Measurements from ENCODE around the gene NSMCE4A. TPM values are rescaled to one million over a fixed set of nuclear protein-coding genes. Genes with fewer than 3 reads are reported as not detected.

The NSMCE4A gene
- total and polyA plus RNA-seq, 9 of the 15 experiments (the other 6 are each of a cell fraction or from before 2014, with no cell fraction given): 8.4 to 88.5 (median 46.4) TPM

DNA sequence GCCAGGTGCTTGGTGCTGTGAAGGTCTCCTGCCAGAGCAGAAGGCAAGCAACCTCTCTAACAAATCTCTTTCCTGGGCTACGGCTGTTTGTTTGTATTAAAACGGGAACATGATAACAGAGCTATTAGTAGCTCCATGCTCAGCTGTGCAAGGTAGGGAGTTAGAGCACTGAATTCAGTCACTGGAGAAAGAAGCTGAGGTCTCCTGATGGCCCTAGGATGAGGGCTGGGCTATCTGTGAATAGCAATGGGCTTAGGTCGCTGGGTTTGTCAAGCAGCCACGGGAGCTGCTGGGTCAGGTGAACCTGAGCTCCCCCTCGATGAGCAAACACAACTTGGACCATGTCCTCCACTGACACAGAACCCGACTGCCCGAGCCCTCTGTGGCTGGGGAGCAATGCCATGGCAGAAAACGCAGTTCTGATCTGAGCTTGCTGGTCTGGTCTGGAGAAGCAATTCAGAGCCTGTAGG, 38.3 kb upstream of the NSMCE4A start (continued):
- TF ChIP-seq, protein P1, sequence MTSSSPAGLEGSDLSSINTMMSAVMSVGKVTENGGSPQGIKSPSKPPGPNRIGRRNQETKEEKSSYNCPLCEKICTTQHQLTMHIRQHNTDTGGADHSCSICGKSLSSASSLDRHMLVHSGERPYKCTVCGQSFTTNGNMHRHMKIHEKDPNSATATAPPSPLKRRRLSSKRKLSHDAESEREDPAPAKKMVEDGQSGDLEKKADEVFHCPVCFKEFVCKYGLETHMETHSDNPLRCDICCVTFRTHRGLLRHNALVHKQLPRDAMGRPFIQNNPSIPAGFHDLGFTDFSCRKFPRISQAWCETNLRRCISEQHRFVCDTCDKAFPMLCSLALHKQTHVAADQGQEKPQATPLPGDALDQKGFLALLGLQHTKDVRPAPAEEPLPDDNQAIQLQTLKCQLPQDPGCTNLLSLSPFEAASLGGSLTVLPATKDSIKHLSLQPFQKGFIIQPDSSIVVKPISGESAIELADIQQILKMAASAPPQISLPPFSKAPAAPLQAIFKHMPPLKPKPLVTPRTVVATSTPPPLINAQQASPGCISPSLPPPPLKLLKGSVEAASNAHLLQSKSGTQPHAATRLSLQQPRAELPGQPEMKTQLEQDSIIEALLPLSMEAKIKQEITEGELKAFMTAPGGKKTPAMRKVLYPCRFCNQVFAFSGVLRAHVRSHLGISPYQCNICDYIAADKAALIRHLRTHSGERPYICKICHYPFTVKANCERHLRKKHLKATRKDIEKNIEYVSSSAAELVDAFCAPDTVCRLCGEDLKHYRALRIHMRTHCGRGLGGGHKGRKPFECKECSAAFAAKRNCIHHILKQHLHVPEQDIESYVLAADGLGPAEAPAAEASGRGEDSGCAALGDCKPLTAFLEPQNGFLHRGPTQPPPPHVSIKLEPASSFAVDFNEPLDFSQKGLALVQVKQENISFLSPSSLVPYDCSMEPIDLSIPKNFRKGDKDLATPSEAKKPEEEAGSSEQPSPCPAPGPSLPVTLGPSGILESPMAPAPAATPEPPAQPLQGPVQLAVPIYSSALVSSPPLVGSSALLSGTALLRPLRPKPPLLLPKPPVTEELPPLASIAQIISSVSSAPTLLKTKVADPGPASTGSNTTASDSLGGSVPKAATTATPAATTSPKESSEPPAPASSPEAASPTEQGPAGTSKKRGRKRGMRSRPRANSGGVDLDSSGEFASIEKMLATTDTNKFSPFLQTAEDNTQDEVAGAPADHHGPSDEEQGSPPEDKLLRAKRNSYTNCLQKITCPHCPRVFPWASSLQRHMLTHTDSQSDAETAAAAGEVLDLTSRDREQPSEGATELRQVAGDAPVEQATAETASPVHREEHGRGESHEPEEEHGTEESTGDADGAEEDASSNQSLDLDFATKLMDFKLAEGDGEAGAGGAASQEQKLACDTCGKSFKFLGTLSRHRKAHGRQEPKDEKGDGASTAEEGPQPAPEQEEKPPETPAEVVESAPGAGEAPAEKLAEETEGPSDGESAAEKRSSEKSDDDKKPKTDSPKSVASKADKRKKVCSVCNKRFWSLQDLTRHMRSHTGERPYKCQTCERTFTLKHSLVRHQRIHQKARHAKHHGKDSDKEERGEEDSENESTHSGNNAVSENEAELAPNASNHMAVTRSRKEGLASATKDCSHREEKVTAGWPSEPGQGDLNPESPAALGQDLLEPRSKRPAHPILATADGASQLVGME (CRISPR knock-in tag; IDR thresholded peaks at IDR 0.05): no peak
- TF ChIP-seq GABPB1 (CRISPR knock-in tag; IDR thresholded peaks at IDR 0.05) (no peak), SAP30 (IDR thresholded peaks at IDR 0.05; ENCODE audit: borderline replicate concordance, insufficient read depth, low read depth, low read length, poor library complexity, severe bottlenecking) (no peak)

GRCh38 chr10:122012731-122013130, 37.7 kb upstream of the NSMCE4A start:
- intact Hi-C loops (cut with micrococcal nuclease) (no loop called here), in situ Hi-C loops (cut with MboI) (no loop called here)
- no peak for DNase-seq (ENCODE audit: extremely low read depth in 1 of 4, low spot score in 3 of 4)
- Histone ChIP-seq H3K9ac (ENCODE audit: insufficient read depth in 1 of 2, low read depth in 2 of 2, low read length in 2 of 2) (no peak overlapping the region), H3K27me3 (ENCODE audit: control insufficient read depth in 2 of 2, insufficient read depth in 2 of 2, low read length in 2 of 2) (peaks cover 9 to 37% of the 10 kb centered on the region in 2 experiments), H3K4me1 (replicated peaks in 1 of 2; ENCODE audit: control insufficient read depth in 2 of 2, insufficient read depth in 2 of 2, low read length in 2 of 2) (no peaks in the 10 kb centered on the region), H3K4me3 (no peak overlapping the region), H4K20me1 (replicated peaks; ENCODE audit: control insufficient read depth, insufficient read depth, low read length) (no peaks in the 10 kb centered on the region), H3K4me2 (ENCODE audit: insufficient read depth, low read length) (no peak overlapping the region), H3K9me1 (ENCODE audit: control insufficient read depth, insufficient read depth, low read length) (no peaks in the 10 kb centered on the region), H3K27ac (ENCODE audit: extremely low read depth, low read depth, low read length) (no peak overlapping the region), H3K9me3 (replicated peaks; ENCODE audit: control insufficient read depth, insufficient read depth, low read depth, low read length) (no peaks in the 10 kb centered on the region), H3K36me3 (ENCODE audit: control insufficient read depth, insufficient read depth, low read length) (no peaks in the 10 kb centered on the region), H3K79me2 (ENCODE audit: control insufficient read depth, insufficient read depth, low read length) (no peaks in the 10 kb centered on the region), H2AFZ (ENCODE audit: low read depth, low read length) (no peak overlapping the region)
- no peak for FAIRE-seq
- ChIA-PET POLR2A (no interaction called here), CTCF (ENCODE audit: low intra/inter-chr PET ratio) (no interaction called here)
- ATAC-seq: no peak
- BruUV-seq (replicated peaks): no TSS peak
- WGBS (ENCODE audit: insufficient coverage, low coverage, missing lambda C conversion rate): 0% methylated on average over 5 of the region's 5 CpGs
- TF ChIP-seq, protein P2, sequence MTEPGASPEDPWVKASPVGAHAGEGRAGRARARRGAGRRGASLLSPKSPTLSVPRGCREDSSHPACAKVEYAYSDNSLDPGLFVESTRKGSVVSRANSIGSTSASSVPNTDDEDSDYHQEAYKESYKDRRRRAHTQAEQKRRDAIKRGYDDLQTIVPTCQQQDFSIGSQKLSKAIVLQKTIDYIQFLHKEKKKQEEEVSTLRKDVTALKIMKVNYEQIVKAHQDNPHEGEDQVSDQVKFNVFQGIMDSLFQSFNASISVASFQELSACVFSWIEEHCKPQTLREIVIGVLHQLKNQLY (CRISPR knock-in tag; conservative IDR thresholded peaks at IDR 0.05): no peak
- TF ChIP-seq ZBTB2 (IDR thresholded peaks at IDR 0.05) (no peak), ETV5 (CRISPR knock-in tag; IDR thresholded peaks at IDR 0.05; ENCODE audit: low read depth) (no peak), ATF4 (CRISPR knock-in tag; IDR thresholded peaks at IDR 0.05) (no peak), XRCC5 (IDR thresholded peaks at IDR 0.05; ENCODE audit: low read depth, low read length) (no peak), LARP7 (IDR thresholded peaks at IDR 0.05) (no peak), HDAC2 (IDR thresholded peaks at IDR 0.05) (no peak), KDM2B (CRISPR knock-in tag; IDR thresholded peaks at IDR 0.05) (no peak), POU5F1 (IDR thresholded peaks at IDR 0.05; ENCODE audit: borderline replicate concordance, low read depth, low read length, partially characterized antibody) (no peak)

Data from K562 (cell line).